Liver (tissue), 9 donors: Measurements from ENCODE around the gene RNF126. TPM values are rescaled to one million over a fixed set of nuclear protein-coding genes. Genes with fewer than 3 reads are reported as not detected.

Experiments used
- DNase-seq: peaks from one replicate; pipeline ENCODE4 v3.0.0-alpha.2; 2017; ENCODE audit warnings: low spot score
- H3K27ac ChIP-seq, 2 donors: one replicate each; pipeline ENCODE4 v1.7.0; 2013; ENCODE audit warnings: inconsistent platforms in 2 of 2, low read length in 2 of 2, control low read depth in 1 of 2, low read depth in 1 of 2, mild to moderate bottlenecking in 1 of 2
- H3K27me3 ChIP-seq, 4 donors: one replicate each; pipeline versions ENCODE4 v1.6.1 to v1.7.0; 2013; ENCODE audit warnings: low read length in 3 of 4, inconsistent platforms in 1 of 4, mild to moderate bottlenecking in 1 of 4, moderate library complexity in 1 of 4; ENCODE audit not compliant: control insufficient read depth in 4 of 4, insufficient read depth in 4 of 4
- H3K36me3 ChIP-seq, 4 donors: one replicate each; pipeline versions ENCODE4 v1.6.1 to v1.7.0; 2013; ENCODE audit warnings: low read length in 3 of 4, mild to moderate bottlenecking in 3 of 4, low read depth in 1 of 4, moderate library complexity in 1 of 4; ENCODE audit not compliant: control insufficient read depth in 4 of 4, insufficient read depth in 3 of 4
- H3K4me1 ChIP-seq, 4 donors: one replicate each; pipeline versions ENCODE4 v1.6.1 to v1.7.0; 2013; ENCODE audit warnings: low read length in 3 of 4, mild to moderate bottlenecking in 3 of 4, moderate library complexity in 1 of 4; ENCODE audit not compliant: control insufficient read depth in 4 of 4, insufficient read depth in 4 of 4
- H3K4me3 ChIP-seq, 3 donors: one replicate each; pipeline versions ENCODE4 v1.6.1 to v1.7.0; 2013; ENCODE audit warnings: low read length in 3 of 3, control low read depth in 1 of 3, low read depth in 1 of 3, mild to moderate bottlenecking in 1 of 3
- H3K9ac ChIP-seq, 2 donors: one replicate each; pipeline ENCODE4 v1.7.0; 2013; ENCODE audit warnings: low read length in 2 of 2, mild to moderate bottlenecking in 2 of 2, moderate library complexity in 2 of 2, control low read depth in 1 of 2, low read depth in 1 of 2
- H3K9me3 ChIP-seq, 4 donors: one replicate each; pipeline versions ENCODE4 v1.6.1 to v1.7.0; 2013; ENCODE audit warnings: low read length in 3 of 4; ENCODE audit not compliant: control insufficient read depth in 4 of 4
- FOXA2 ChIP-seq: IDR thresholded peaks from 2 replicates; pipeline ENCODE4 v1.6.1; 2016; ENCODE audit warnings: antibody characterized with exemption
- GABPA ChIP-seq, 2 donors: IDR thresholded peaks in 1 of 2; conservative IDR thresholded peaks in 1 of 2; 2 replicates each; pipeline ENCODE4 v1.6.1; 2016; ENCODE audit warnings: antibody characterized with exemption in 2 of 2, mild to moderate bottlenecking in 1 of 2, moderate library complexity in 1 of 2
- HNF4A ChIP-seq, 2 donors: conservative IDR thresholded peaks; 2 replicates each; pipeline ENCODE4 v1.6.1; 2016; ENCODE audit warnings: antibody characterized with exemption in 2 of 2, mild to moderate bottlenecking in 2 of 2
- HNF4G ChIP-seq: IDR thresholded peaks from 2 replicates; pipeline ENCODE4 v1.6.1; 2016; ENCODE audit warnings: antibody characterized with exemption
- JUND ChIP-seq, 2 donors: IDR thresholded peaks; 2 replicates each; pipeline ENCODE4 v1.6.1; 2016; ENCODE audit warnings: antibody characterized with exemption in 2 of 2
- MAX ChIP-seq: IDR thresholded peaks from 2 replicates; pipeline ENCODE4 v1.6.1; 2016; ENCODE audit warnings: antibody characterized with exemption
- NR2F2 ChIP-seq: IDR thresholded peaks from 2 replicates; pipeline ENCODE4 v1.6.1; 2016; ENCODE audit warnings: antibody characterized with exemption
- RAD21 ChIP-seq, 2 donors: IDR thresholded peaks; 2 replicates each; pipeline ENCODE4 v1.6.1; 2016; ENCODE audit warnings: antibody characterized with exemption in 2 of 2, mild to moderate bottlenecking in 2 of 2
- RXRA ChIP-seq, 2 donors: IDR thresholded peaks; 2 replicates each; pipeline ENCODE4 v1.6.1; 2017 to 2018; ENCODE audit warnings: antibody characterized with exemption in 2 of 2, mild to moderate bottlenecking in 1 of 2
- SP1 ChIP-seq: IDR thresholded peaks from 2 replicates; pipeline ENCODE4 v1.6.1; 2018; ENCODE audit warnings: antibody characterized with exemption, mild to moderate bottlenecking
- TAF1 ChIP-seq: conservative IDR thresholded peaks from 2 replicates; pipeline ENCODE4 v1.6.1; 2016; ENCODE audit warnings: antibody characterized with exemption, mild to moderate bottlenecking
- YY1 ChIP-seq: IDR thresholded peaks from 2 replicates; pipeline ENCODE4 v1.6.1; 2016; ENCODE audit warnings: antibody characterized with exemption, mild to moderate bottlenecking
- WGBS: extraction: QIAGEN DNeasy Blood & Tissue Kit; methylation state at CpG from one replicate; pipeline ENCODE4 v1.1.7; 2013; 5-methylcytosine and 5-hydroxymethylcytosine counted together
- polyA plus RNA-seq, 2 donors: library from polyadenylated mRNA; stranded (reverse) in 1 of 2; unstranded in 1 of 2; fragments of 200-250 nt in 1 of 2; fragments of >200 nt in 1 of 2; fragmentation: Nextera tagmentation in 1 of 2; extraction: Ambion mirVana in 1 of 2; gene quantifications; one replicate each; pipeline versions ENCODE4 v1.2.1 to v1.2.3, GENCODE V29; 2013 to 2015
- total RNA-seq, 2 donors: library from RNA; depleted of rRNA; stranded (reverse); fragments of >200 nt; gene quantifications; one replicate each; pipeline ENCODE4 v1.2.3, GENCODE V29; 2014
- TF ChIP-seq, protein P1 (sequence below): fragments of 150-350 bp; IDR thresholded peaks from 2 replicates; pipeline ENCODE4 v1.5.1; 2017; ENCODE audit warnings: improper control_type of control experiment, low read depth, low read length; ENCODE audit not compliant: missing input control
- TF ChIP-seq, protein P2 (sequence below): IDR thresholded peaks from 2 replicates; pipeline ENCODE4 v1.6.1; 2016; ENCODE audit warnings: antibody characterized with exemption
- TF ChIP-seq, protein P3 (sequence below): IDR thresholded peaks from 2 replicates; pipeline ENCODE4 v1.6.1; 2016; ENCODE audit warnings: antibody characterized with exemption
- donor health status: healthy.
- donor health status: healthy.
- donor health status: healthy.
- donor health status: healthy.
- donor health status: healthy.

The RNF126 gene
- total and polyA plus RNA-seq, 4 donors, result 16.7 to 32.7 (median 24.1) TPM

DNA sequence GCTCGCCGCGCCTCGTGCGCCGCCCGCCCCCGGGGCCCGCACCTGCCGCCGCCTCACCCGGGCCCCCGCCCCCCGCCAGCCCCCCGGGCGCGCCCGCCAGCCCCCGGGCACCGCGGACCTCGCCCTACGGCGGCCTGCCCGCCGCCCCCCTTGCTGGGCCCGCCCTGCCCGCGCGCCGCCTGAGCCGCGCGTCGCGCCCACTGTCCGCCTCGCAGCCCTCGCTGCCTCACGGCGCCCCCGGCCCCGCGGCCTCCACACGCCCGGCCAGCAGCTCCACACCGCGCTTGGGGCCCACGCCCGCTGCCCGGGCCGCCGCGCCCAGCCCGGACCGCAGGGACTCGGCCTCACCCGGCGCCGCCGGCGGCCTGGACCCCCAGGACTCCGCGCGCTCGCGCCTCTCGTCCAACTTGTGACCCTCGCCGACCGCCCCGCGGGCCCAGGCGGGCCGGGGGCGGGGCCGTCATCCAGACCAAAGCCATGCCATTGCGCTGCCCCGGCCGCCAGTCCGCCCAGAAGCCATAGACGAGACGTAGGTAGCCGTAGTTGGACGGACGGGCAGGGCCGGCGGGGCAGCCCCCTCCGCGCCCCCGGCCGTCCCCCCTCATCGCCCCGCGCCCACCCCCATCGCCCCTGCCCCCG, 46.8 kb downstream of the RNF126 start:
- Histone ChIP-seq H3K9ac (no peak overlapping the region), H3K9me3 (no peaks in the 10 kb centered on the region), H3K27me3 (no peaks in the 10 kb centered on the region), H3K27ac (no peak overlapping the region), H3K4me1 (peaks cover 0 to 4% (median 2%) of the 10 kb centered on the region in 4 donors), H3K4me3 (no peak overlapping the region), H3K36me3 (peaks cover 5 to 27% (median 16%) of the 10 kb centered on the region in 4 donors)
- TF ChIP-seq GABPA (IDR thresholded peaks at IDR 0.05 in 1 of 2, conservative IDR thresholded peaks at IDR 0.05 in 1 of 2), result no peak
- TF ChIP-seq JUND (IDR thresholded peaks at IDR 0.05), result no peak
- no peak for TF ChIP-seq SP1
- TF ChIP-seq, protein P1, sequence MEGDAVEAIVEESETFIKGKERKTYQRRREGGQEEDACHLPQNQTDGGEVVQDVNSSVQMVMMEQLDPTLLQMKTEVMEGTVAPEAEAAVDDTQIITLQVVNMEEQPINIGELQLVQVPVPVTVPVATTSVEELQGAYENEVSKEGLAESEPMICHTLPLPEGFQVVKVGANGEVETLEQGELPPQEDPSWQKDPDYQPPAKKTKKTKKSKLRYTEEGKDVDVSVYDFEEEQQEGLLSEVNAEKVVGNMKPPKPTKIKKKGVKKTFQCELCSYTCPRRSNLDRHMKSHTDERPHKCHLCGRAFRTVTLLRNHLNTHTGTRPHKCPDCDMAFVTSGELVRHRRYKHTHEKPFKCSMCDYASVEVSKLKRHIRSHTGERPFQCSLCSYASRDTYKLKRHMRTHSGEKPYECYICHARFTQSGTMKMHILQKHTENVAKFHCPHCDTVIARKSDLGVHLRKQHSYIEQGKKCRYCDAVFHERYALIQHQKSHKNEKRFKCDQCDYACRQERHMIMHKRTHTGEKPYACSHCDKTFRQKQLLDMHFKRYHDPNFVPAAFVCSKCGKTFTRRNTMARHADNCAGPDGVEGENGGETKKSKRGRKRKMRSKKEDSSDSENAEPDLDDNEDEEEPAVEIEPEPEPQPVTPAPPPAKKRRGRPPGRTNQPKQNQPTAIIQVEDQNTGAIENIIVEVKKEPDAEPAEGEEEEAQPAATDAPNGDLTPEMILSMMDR, result no peak
- no peak for TF ChIP-seq FOXA2
- no peak for TF ChIP-seq YY1
- no peak for TF ChIP-seq RAD21 (IDR thresholded peaks at IDR 0.05)
- TF ChIP-seq, protein P2, sequence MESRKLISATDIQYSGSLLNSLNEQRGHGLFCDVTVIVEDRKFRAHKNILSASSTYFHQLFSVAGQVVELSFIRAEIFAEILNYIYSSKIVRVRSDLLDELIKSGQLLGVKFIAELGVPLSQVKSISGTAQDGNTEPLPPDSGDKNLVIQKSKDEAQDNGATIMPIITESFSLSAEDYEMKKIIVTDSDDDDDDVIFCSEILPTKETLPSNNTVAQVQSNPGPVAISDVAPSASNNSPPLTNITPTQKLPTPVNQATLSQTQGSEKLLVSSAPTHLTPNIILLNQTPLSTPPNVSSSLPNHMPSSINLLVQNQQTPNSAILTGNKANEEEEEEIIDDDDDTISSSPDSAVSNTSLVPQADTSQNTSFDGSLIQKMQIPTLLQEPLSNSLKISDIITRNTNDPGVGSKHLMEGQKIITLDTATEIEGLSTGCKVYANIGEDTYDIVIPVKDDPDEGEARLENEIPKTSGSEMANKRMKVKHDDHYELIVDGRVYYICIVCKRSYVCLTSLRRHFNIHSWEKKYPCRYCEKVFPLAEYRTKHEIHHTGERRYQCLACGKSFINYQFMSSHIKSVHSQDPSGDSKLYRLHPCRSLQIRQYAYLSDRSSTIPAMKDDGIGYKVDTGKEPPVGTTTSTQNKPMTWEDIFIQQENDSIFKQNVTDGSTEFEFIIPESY, result no peak
- 23% methylated on average over 96 of the region's 97 CpGs for WGBS
- DNase-seq, result no peak

- H3K36me3 ChIP-seq, result peaks cover 5 to 27% (median 16%) of the 10 kb centered on the region in 4 donors
- whole genome bisulfite sequencing, result 34% methylated on average over 33 of the region's 33 CpGs
- DNase-seq, result no peak
- no peak overlapping the region for H3K27ac ChIP-seq
- H3K9ac ChIP-seq, result no peak overlapping the region
- H3K4me3 ChIP-seq, result no peak overlapping the region
- no peaks in the 10 kb centered on the region for H3K27me3 ChIP-seq
- H3K9me3 ChIP-seq, result no peaks in the 10 kb centered on the region
- TF ChIP-seq GABPA (IDR thresholded peaks at IDR 0.05 in 1 of 2, conservative IDR thresholded peaks at IDR 0.05 in 1 of 2) (no peak), SP1 (no peak), MAX (no peak), TAF1 (no peak), RXRA (IDR thresholded peaks at IDR 0.05) (no peak), NR2F2 (no peak), HNF4A (conservative IDR thresholded peaks at IDR 0.05) (no peak), HNF4G (no peak)
- TF ChIP-seq, protein P2, result no peak
- TF ChIP-seq, protein P3, sequence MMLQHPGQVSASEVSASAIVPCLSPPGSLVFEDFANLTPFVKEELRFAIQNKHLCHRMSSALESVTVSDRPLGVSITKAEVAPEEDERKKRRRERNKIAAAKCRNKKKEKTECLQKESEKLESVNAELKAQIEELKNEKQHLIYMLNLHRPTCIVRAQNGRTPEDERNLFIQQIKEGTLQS, result no peak
- TF ChIP-seq, protein P1, result no peak
- peaks cover 0 to 4% (median 3%) of the 10 kb centered on the region in 4 donors for H3K4me1 ChIP-seq
Observed at GRCh38 chr19:615619-616018, 47.4 kb downstream of the RNF126 start.
